Epithelial cell of esophagus (primary cell): ENCODE measurements around the gene TUFT1.
A peak's percentile ranks its signal among the peaks of the same experiment; 100 is the strongest.

Experiments used
- DNase-seq: peaks from one replicate; pipeline ENCODE4 v3.0.0; 2010; ENCODE audit warnings: low read depth
- H3K4me3 ChIP-seq: 2 replicates; pipeline ENCODE4 v1.5.1; 2011; ENCODE audit warnings: mild to moderate bottlenecking, low read length, control low read depth
- TF ChIP-seq, protein P1 (sequence below): IDR thresholded peaks from 2 replicates; pipeline ENCODE4 v1.5.1; 2011; ENCODE audit warnings: low read depth, mild to moderate bottlenecking, low read length, control low read depth, inconsistent platforms; ENCODE audit not compliant: insufficient read depth; ENCODE audit errors: missing control alignments

Gene TUFT1

DNA sequence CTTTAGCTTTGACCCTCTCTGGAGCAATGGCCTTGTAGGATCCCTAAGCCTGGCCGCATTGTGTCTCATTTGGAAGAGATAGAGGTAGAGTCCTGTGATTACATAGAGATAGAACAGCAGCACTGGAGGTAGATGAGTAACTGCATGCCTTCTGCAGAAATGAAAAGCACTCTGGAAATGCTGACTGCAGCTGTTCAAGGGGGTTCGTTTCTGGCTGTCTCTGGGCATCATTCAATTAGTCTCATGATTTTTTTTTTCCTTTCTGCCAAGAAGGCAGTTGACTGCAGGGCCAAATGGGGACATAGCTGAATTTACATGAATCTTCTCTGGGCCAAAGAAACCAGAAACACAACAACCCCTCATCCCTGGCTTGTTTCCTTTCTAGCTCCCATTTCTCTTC, 43.7 kb downstream of the TUFT1 start:
- H3K4me3 ChIP-seq: no peak overlapping the region
- TF ChIP-seq, protein P1, sequence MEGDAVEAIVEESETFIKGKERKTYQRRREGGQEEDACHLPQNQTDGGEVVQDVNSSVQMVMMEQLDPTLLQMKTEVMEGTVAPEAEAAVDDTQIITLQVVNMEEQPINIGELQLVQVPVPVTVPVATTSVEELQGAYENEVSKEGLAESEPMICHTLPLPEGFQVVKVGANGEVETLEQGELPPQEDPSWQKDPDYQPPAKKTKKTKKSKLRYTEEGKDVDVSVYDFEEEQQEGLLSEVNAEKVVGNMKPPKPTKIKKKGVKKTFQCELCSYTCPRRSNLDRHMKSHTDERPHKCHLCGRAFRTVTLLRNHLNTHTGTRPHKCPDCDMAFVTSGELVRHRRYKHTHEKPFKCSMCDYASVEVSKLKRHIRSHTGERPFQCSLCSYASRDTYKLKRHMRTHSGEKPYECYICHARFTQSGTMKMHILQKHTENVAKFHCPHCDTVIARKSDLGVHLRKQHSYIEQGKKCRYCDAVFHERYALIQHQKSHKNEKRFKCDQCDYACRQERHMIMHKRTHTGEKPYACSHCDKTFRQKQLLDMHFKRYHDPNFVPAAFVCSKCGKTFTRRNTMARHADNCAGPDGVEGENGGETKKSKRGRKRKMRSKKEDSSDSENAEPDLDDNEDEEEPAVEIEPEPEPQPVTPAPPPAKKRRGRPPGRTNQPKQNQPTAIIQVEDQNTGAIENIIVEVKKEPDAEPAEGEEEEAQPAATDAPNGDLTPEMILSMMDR: no peak
- DNase-seq: peak; percentile 25

DNA sequence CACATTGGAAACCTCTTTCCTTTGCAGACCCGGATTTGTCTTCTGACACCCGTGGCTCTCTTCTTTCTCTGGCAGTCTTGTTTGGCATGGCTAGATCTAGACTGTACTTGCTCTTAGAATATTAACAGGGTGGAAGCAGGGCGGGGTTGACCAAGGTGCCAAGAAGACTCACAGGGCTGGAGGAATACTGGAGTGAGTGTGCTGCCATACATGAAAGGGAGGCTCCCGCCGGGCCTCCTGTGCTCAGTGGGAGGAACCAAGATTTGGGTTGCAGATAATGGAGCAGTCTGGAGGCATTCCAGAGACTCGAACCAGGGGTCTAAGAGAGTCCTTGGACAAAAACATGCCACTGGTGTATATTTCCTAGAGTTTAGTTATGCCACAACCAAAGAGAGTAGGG, 44.2 kb downstream of the TUFT1 start:
- DNase-seq: peak; percentile 78
- no peak overlapping the region for H3K4me3 ChIP-seq
- TF ChIP-seq, protein P1: no peak

DNA sequence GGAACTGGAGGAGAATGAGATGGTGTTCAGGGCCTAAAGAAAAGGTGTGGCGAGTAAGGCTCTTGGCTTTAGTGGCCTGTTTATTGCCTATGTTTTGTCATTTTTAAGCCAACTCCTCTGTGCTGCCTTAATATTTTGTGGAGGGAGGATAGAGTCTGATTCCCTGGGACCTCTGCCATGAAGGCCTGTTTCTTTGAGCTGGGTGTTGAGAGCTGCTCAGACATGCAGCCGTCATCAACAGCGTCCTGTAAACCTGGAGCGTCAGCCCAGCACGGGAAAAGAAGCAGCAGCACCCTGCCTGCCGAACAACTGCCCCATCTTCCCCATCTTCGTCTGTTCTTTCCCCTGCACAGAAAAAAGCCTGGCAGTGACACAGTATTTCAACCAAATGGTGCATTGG, 44.7 kb downstream of the TUFT1 start:
- TF ChIP-seq, protein P1: no peak
- H3K4me3 ChIP-seq: no peak overlapping the region
- DNase-seq: peak; percentile 44

DNA sequence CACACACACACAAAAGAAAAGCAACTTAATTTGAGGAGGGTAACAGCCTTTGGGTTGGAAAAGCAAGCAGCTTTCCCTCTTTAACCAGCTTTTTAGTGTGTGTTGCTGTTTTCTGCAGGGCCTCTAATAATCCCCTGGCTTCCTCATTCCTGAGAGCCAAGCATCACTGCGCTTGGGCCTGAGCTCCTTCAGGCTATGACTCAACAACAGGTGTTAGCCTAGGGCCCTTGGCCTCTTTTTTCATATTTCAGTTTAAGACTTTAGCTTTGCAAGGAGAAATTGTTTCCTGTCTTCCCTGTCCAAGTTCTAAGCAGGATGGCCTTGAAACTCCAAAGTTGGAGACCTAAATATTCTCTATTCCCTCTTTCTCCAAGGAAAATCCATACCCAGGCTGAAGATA, 45.5 kb downstream of the TUFT1 start:
- TF ChIP-seq, protein P1: no peak
- H3K4me3 ChIP-seq: no peak overlapping the region
- peak; percentile 88 for DNase-seq

DNA sequence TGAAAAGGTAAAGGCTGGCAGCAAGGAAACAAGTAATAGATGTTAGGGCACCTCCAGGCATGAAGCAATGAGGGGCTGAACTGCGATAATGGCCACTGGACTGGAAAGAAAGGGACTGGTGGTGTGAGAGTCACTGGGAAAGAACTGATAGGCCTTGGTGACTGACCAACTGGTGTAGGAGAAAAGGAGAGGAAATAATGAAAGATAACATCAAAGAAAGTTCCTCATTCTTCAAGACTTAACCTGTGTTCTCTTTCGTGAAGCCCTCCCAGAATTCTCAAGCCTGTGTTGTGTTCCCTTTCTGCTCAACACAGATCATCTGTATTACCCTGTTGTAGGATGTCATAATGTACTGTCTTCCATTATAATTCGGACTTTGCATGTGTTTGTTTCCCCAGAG, 50.9 kb downstream of the TUFT1 start:
- TF ChIP-seq, protein P1: no peak
- H3K4me3 ChIP-seq: no peak overlapping the region
- DNase-seq: no peak

DNA sequence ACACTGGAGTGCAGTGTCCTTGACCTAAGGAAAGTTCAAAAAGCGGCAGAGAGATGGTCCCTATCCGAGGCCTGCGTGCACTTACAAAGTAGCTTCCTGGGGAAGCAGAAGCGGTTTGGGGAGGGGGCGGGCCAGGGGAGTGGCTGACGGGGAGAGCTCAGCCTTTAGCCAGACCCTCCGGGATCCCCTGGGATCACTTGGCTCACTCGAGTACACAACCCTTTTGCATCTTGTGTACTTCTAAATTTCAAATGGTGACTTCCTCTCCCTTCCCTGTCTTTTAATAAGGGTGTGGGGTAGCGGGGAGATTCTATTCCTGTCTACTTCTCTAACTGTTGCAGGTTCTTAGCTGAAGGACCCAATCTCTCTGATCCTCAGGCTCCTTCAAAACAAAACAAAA, 53.6 kb downstream of the TUFT1 start:
- H3K4me3 ChIP-seq: no peak overlapping the region
- DNase-seq: no peak
- TF ChIP-seq, protein P1: no peak

DNA sequence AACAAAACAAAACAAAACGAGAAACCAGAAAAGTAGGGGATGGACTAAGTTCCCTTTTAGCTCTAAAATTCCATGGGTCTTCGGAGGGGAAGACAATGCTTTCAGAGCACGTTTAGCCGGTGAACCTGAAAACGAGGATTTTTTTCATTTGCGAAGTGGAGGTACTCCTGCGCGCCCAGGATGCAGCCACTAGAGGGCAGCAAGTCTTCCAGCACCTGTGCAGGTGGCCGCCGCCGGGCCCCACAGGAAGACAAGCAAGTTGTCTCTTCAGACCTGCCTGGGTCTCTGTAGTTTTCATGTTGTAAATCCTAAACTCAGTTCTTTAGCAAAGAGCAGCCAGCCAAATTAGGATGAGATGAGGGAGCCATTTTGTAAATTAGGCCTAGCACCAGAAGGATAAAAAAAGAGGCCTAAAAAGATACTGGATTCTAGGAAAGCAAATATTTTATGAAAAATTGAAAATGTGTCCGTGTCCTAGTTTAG, 54.1 kb downstream of the TUFT1 start:
- no peak overlapping the region for H3K4me3 ChIP-seq
- peak; percentile 86 for DNase-seq
- TF ChIP-seq, protein P1: peak; percentile 96
